ENCODE results near the gene NNAT. TPM values are rescaled to one million over a fixed set of nuclear protein-coding genes. Genes with fewer than 3 reads are reported as not detected.

The NNAT gene
- total and polyA plus RNA-seq, 4 donors, result 0.09 to 0.24 TPM; not detected in 2

DNA sequence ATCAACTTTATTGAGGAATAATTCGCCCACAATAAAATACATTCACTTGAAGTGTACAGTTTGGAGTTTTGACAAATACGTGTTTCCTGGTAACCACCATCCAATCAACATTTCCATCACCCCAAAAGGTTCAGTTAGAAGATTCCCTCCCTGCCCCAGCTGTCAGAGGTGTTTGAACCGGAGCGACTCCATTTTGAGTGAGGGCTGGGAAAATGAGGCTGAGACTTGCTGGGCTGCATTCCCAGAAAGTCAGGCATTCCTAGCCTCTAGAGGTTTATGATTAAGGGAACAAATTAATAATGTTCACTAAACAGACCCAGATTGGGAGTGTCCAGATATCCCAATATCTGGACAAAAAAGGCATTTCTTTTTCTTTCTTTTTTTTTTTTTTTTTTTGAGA, 39.6 kb downstream of the NNAT start:
- Histone ChIP-seq H3K27ac (ENCODE audit: low read depth in 1 of 2, low read length in 2 of 2) (no peak overlapping the region), H3K36me3 (ENCODE audit: control insufficient read depth in 4 of 4, insufficient read depth in 3 of 4, low read depth in 1 of 4, low read length in 3 of 4) (peaks cover 0 to 3% (median 0%) of the 10 kb centered on the region in 4 donors), H3K9me3 (ENCODE audit: control insufficient read depth in 4 of 4, low read length in 3 of 4) (no peaks in the 10 kb centered on the region), H3K4me3 (ENCODE audit: low read depth in 1 of 3, low read length in 3 of 3) (no peak overlapping the region), H3K4me1 (ENCODE audit: control insufficient read depth in 4 of 4, insufficient read depth in 4 of 4, low read length in 3 of 4) (peaks cover 0 to 3% (median 0%) of the 10 kb centered on the region in 4 donors), H3K27me3 (ENCODE audit: control insufficient read depth in 4 of 4, insufficient read depth in 4 of 4, low read length in 3 of 4) (peaks cover 0 to 3% (median 0%) of the 10 kb centered on the region in 4 donors), H3K9ac (ENCODE audit: low read depth in 1 of 2, low read length in 2 of 2) (no peak overlapping the region)
- TF ChIP-seq CTCF (IDR thresholded peaks at IDR 0.05; ENCODE audit: low read depth, low read length, missing input control) (no peak), GABPA (IDR thresholded peaks at IDR 0.05 in 1 of 2, conservative IDR thresholded peaks at IDR 0.05 in 1 of 2) (no peak), TAF1 (conservative IDR thresholded peaks at IDR 0.05) (no peak), ZBTB33 (IDR thresholded peaks at IDR 0.05) (no peak), RXRA (IDR thresholded peaks at IDR 0.05) (no peak), HNF4A (conservative IDR thresholded peaks at IDR 0.05) (no peak), SP1 (IDR thresholded peaks at IDR 0.05) (no peak), RAD21 (IDR thresholded peaks at IDR 0.05) (no peak), FOXA1 (IDR thresholded peaks at IDR 0.05) (no peak), FOXA2 (IDR thresholded peaks at IDR 0.05) (no peak), NR2F2 (IDR thresholded peaks at IDR 0.05) (no peak), JUND (IDR thresholded peaks at IDR 0.05) (no peak), YY1 (IDR thresholded peaks at IDR 0.05) (no peak), EGR1 (IDR thresholded peaks at IDR 0.05; ENCODE audit: low read depth in 2 of 2) (no peak), HNF4G (IDR thresholded peaks at IDR 0.05) (no peak), ATF3 (IDR thresholded peaks at IDR 0.05) (no peak)
- TF ChIP-seq, protein P1, sequence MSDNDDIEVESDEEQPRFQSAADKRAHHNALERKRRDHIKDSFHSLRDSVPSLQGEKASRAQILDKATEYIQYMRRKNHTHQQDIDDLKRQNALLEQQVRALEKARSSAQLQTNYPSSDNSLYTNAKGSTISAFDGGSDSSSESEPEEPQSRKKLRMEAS (IDR thresholded peaks at IDR 0.05), result no peak
- TF ChIP-seq, protein P2, sequence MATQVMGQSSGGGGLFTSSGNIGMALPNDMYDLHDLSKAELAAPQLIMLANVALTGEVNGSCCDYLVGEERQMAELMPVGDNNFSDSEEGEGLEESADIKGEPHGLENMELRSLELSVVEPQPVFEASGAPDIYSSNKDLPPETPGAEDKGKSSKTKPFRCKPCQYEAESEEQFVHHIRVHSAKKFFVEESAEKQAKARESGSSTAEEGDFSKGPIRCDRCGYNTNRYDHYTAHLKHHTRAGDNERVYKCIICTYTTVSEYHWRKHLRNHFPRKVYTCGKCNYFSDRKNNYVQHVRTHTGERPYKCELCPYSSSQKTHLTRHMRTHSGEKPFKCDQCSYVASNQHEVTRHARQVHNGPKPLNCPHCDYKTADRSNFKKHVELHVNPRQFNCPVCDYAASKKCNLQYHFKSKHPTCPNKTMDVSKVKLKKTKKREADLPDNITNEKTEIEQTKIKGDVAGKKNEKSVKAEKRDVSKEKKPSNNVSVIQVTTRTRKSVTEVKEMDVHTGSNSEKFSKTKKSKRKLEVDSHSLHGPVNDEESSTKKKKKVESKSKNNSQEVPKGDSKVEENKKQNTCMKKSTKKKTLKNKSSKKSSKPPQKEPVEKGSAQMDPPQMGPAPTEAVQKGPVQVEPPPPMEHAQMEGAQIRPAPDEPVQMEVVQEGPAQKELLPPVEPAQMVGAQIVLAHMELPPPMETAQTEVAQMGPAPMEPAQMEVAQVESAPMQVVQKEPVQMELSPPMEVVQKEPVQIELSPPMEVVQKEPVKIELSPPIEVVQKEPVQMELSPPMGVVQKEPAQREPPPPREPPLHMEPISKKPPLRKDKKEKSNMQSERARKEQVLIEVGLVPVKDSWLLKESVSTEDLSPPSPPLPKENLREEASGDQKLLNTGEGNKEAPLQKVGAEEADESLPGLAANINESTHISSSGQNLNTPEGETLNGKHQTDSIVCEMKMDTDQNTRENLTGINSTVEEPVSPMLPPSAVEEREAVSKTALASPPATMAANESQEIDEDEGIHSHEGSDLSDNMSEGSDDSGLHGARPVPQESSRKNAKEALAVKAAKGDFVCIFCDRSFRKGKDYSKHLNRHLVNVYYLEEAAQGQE (IDR thresholded peaks at IDR 0.05), result no peak
- DNase-seq (ENCODE audit: low spot score), result no peak
- WGBS, result 85% methylated on average over 4 of the region's 4 CpGs
